BE2C (cell line): ENCODE results near the gene CSF1.

Experiments
- DNase-seq: peaks from one replicate; pipeline ENCODE4 v3.0.0-alpha.2; 2020
- H3K27me3 ChIP-seq: fragments of 250-450 bp; sonication (Bioruptor Pico); 2 replicates; pipeline ENCODE4 v1.5.1; 2020; ENCODE audit warnings: mild to moderate bottlenecking
- H3K36me3 ChIP-seq: fragments of 250-450 bp; sonication (Bioruptor Pico); 2 replicates; pipeline ENCODE4 v1.5.1; 2020; ENCODE audit warnings: mild to moderate bottlenecking
- H3K4me1 ChIP-seq: fragments of 250-450 bp; sonication (Bioruptor Pico); 2 replicates; pipeline ENCODE4 v1.5.1; 2020
- H3K4me3 ChIP-seq: 2 replicates; pipeline ENCODE4 v1.5.1; 2011; ENCODE audit warnings: low read depth, low read length
- H3K9me3 ChIP-seq: fragments of 250-450 bp; sonication (Bioruptor Pico); 2 replicates; pipeline ENCODE4 v1.5.1; 2020
- CTCF ChIP-seq: IDR thresholded peaks from 2 replicates; pipeline ENCODE4 v1.5.1; 2012; ENCODE audit warnings: mild to moderate bottlenecking, low read depth, low read length

Gene CSF1

GRCh38 chr1:109907190-109907774, 3.4 kb upstream of the CSF1 start:
- Histone ChIP-seq H3K9me3 (no peaks in the 10 kb centered on the region), H3K27me3 (no peaks in the 10 kb centered on the region), H3K36me3 (no peaks in the 10 kb centered on the region), H3K4me1 (peaks cover 7% of the 10 kb centered on the region), H3K4me3 (no peak overlapping the region)
- no peak for TF ChIP-seq CTCF
- no peak for DNase-seq

GRCh38 chr1:109908836-109909235, 1.8 kb upstream of the CSF1 start:
- H3K36me3 ChIP-seq: no peaks in the 10 kb centered on the region
- peaks cover 12% of the 10 kb centered on the region for H3K4me1 ChIP-seq
- no peak for DNase-seq
- TF ChIP-seq CTCF: no peak
- no peaks in the 10 kb centered on the region for H3K27me3 ChIP-seq
- H3K4me3 ChIP-seq: no peak overlapping the region
- H3K9me3 ChIP-seq: no peaks in the 10 kb centered on the region

- Histone ChIP-seq H3K9me3 (no peaks in the 10 kb centered on the region), H3K4me1 (peaks cover 12% of the 10 kb centered on the region)
- TF ChIP-seq CTCF: no peak
These were observed 1.1 kb upstream of the CSF1 start for GRCh38 chr1:109909561-109909960.

GRCh38 chr1:109910963-109911798, 532 bp downstream of the CSF1 start:
- no peak for TF ChIP-seq CTCF
- no peaks in the 10 kb centered on the region for H3K27me3 ChIP-seq
- no peak for DNase-seq
- H3K4me1 ChIP-seq: peaks cover 12% of the 10 kb centered on the region
- peaks cover 5% of the 10 kb centered on the region; the same call in 1 of the 2 replicates for H3K36me3 ChIP-seq
- H3K9me3 ChIP-seq: no peaks in the 10 kb centered on the region
- peak overlapping the region; percentile 77 for H3K4me3 ChIP-seq

More at GRCh38 chr1:109909561-109909960, 1.1 kb upstream of the CSF1 start:
- no peak for DNase-seq
- Histone ChIP-seq H3K36me3 (0 out of 2 replicates have a peak, but pooled peaks cover 3% of the 10 kb centered on the region), H3K27me3 (no peaks in the 10 kb centered on the region), H3K4me3 (no peak overlapping the region; the same call in 1 of the 2 replicates)

GRCh38 chr1:109912214-109912861, 1.7 kb downstream of the CSF1 start:
- no peak for DNase-seq
- no peaks in the 10 kb centered on the region for H3K27me3 ChIP-seq
- peaks cover 15% of the 10 kb centered on the region for H3K36me3 ChIP-seq
- TF ChIP-seq CTCF: no peak
- H3K4me1 ChIP-seq: peaks cover 12% of the 10 kb centered on the region
- no peak overlapping the region; the same call in 1 of the 2 replicates for H3K4me3 ChIP-seq
- H3K9me3 ChIP-seq: no peaks in the 10 kb centered on the region
